Measurements from ENCODE around the gene MGA. TPM values are rescaled to one million over a fixed set of nuclear protein-coding genes. Genes with fewer than 3 reads are reported as not detected.

Gene MGA
- total and polyA plus RNA-seq, 2 of the 8 experiments (the other 6 are each of a cell fraction or from before 2014, with no cell fraction given): 7.6 to 53.2 TPM

GRCh38 chr15:41801185-41801584, 141.0 kb downstream of the MGA start (continued):
- TF ChIP-seq CHD7 (IDR thresholded peaks at IDR 0.05; ENCODE audit: insufficient replicate concordance, low read length) (no peak), E2F6 (IDR thresholded peaks at IDR 0.05) (no peak), SIRT6 (IDR thresholded peaks at IDR 0.05; ENCODE audit: low read length) (no peak), SAP30 (IDR thresholded peaks at IDR 0.05; ENCODE audit: insufficient read depth, insufficient replicate concordance, low read length) (no peak)

Measured in H1 (cell line).